ENCODE results near the gene KIAA0825.

Gene KIAA0825

GRCh38 chr5:94618493-94619328, at the start of gene KIAA0825, which contains the start of gene SLF1:
TSS of gene KIAA0825 (minus strand) at chr5:94618604. CDS start at chr5:94537126, 81,478 bp downstream.
TSS of gene SLF1 (plus strand) at chr5:94618669. CDS start at chr5:94628811, 10,142 bp downstream.
- DNase-seq (ENCODE audit: extremely low read depth, low read depth) = peak; percentile 59
- TF ChIP-seq CTCF (IDR thresholded peaks at IDR 0.05; ENCODE audit: low read depth, low read length, missing control alignments) = no peak
- peak within 1 kb of the TSS; percentile 78 for H3K4me3 ChIP-seq (replicated peaks; ENCODE audit: low read depth, low read length)

- H3K4me3 ChIP-seq (replicated peaks; ENCODE audit: low read depth, low read length) = no peak overlapping the region
Observed at GRCh38 chr5:94667937-94668336, 49.5 kb upstream of the KIAA0825 start.

GRCh38 chr5:94661086-94661485, 42.7 kb upstream of the KIAA0825 start:
- no peak for DNase-seq (ENCODE audit: extremely low read depth, low read depth)
- no peak overlapping the region for H3K4me3 ChIP-seq (replicated peaks; ENCODE audit: low read depth, low read length)
- TF ChIP-seq CTCF (IDR thresholded peaks at IDR 0.05; ENCODE audit: low read depth, low read length, missing control alignments) = no peak

More at GRCh38 chr5:94667937-94668336, 49.5 kb upstream of the KIAA0825 start:
- no peak for TF ChIP-seq CTCF (IDR thresholded peaks at IDR 0.05; ENCODE audit: low read depth, low read length, missing control alignments)
- DNase-seq (ENCODE audit: extremely low read depth, low read depth) = no peak

- TF ChIP-seq CTCF (IDR thresholded peaks at IDR 0.05; ENCODE audit: low read depth, low read length, missing control alignments) = no peak
- H3K4me3 ChIP-seq (replicated peaks; ENCODE audit: low read depth, low read length) = no peak overlapping the region
- DNase-seq (ENCODE audit: extremely low read depth, low read depth) = no peak
Observed at GRCh38 chr5:94660506-94660905, 42.1 kb upstream of the KIAA0825 start.

GRCh38 chr5:94658272-94658671, 39.9 kb upstream of the KIAA0825 start:
- no peak for DNase-seq (ENCODE audit: extremely low read depth, low read depth)
- TF ChIP-seq CTCF (IDR thresholded peaks at IDR 0.05; ENCODE audit: low read depth, low read length, missing control alignments) = no peak
- H3K4me3 ChIP-seq (replicated peaks; ENCODE audit: low read depth, low read length) = no peak overlapping the region

GRCh38 chr5:94649874-94650273, 31.5 kb upstream of the KIAA0825 start:
- no peak overlapping the region for H3K4me3 ChIP-seq (replicated peaks; ENCODE audit: low read depth, low read length)
- TF ChIP-seq CTCF (IDR thresholded peaks at IDR 0.05; ENCODE audit: low read depth, low read length, missing control alignments) = no peak
- DNase-seq (ENCODE audit: extremely low read depth, low read depth) = no peak
